Measurements from ENCODE around the gene PLEKHM2.
A peak's percentile ranks its signal among the peaks of the same experiment; 100 is the strongest.

DNA sequence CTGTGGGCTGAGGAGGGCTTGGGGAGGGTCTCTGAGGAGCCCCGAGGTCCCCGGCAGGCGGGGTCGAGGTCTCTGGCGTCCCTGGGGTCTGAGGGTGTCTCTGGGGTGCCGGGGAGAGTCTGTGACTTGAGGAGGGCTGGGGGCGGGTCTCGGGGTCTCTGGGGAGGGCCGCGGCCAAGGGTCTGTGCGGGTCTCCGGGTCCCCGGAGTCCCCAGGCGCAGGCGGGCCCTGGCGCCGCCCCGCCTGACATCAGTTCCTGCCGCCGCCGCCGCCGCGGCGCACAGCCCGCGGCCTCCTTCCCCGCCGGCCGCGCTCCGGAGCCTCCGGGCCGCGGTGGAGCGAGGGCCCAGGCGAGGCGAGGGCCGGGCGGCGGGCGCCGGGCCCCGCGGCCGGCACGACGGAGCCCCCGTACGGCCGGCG lies at the start of gene PLEKHM2:
- TF ChIP-seq EGR1 (IDR thresholded peaks at IDR 0.05; ENCODE audit: low read depth) (no peak), POLR2A (IDR thresholded peaks at IDR 0.05; ENCODE audit: borderline replicate concordance, extremely low read depth, insufficient read depth, insufficient read length) (peak; percentile 61), FOSL1 (IDR thresholded peaks at IDR 0.05; ENCODE audit: low read depth) (no peak), ELF1 (IDR thresholded peaks at IDR 0.05; ENCODE audit: borderline replicate concordance, low read depth) (no peak), EZH2 (IDR thresholded peaks at IDR 0.05) (no peak), JUND (IDR thresholded peaks at IDR 0.05) (no peak), POLR2AphosphoS5 (IDR thresholded peaks at IDR 0.05; ENCODE audit: low read depth, low read length) (peak; percentile 80)
- TF ChIP-seq, protein P1, sequence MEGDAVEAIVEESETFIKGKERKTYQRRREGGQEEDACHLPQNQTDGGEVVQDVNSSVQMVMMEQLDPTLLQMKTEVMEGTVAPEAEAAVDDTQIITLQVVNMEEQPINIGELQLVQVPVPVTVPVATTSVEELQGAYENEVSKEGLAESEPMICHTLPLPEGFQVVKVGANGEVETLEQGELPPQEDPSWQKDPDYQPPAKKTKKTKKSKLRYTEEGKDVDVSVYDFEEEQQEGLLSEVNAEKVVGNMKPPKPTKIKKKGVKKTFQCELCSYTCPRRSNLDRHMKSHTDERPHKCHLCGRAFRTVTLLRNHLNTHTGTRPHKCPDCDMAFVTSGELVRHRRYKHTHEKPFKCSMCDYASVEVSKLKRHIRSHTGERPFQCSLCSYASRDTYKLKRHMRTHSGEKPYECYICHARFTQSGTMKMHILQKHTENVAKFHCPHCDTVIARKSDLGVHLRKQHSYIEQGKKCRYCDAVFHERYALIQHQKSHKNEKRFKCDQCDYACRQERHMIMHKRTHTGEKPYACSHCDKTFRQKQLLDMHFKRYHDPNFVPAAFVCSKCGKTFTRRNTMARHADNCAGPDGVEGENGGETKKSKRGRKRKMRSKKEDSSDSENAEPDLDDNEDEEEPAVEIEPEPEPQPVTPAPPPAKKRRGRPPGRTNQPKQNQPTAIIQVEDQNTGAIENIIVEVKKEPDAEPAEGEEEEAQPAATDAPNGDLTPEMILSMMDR (IDR thresholded peaks at IDR 0.05 in 2 of 3, conservative IDR thresholded peaks at IDR 0.05 in 1 of 3; ENCODE audit: borderline replicate concordance in 1 of 3, insufficient read depth in 1 of 3, low read depth in 2 of 3, low read length in 2 of 3), result no peak
- TF ChIP-seq, protein P2, sequence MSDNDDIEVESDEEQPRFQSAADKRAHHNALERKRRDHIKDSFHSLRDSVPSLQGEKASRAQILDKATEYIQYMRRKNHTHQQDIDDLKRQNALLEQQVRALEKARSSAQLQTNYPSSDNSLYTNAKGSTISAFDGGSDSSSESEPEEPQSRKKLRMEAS (IDR thresholded peaks at IDR 0.05), result no peak
- TF ChIP-seq, protein P3, sequence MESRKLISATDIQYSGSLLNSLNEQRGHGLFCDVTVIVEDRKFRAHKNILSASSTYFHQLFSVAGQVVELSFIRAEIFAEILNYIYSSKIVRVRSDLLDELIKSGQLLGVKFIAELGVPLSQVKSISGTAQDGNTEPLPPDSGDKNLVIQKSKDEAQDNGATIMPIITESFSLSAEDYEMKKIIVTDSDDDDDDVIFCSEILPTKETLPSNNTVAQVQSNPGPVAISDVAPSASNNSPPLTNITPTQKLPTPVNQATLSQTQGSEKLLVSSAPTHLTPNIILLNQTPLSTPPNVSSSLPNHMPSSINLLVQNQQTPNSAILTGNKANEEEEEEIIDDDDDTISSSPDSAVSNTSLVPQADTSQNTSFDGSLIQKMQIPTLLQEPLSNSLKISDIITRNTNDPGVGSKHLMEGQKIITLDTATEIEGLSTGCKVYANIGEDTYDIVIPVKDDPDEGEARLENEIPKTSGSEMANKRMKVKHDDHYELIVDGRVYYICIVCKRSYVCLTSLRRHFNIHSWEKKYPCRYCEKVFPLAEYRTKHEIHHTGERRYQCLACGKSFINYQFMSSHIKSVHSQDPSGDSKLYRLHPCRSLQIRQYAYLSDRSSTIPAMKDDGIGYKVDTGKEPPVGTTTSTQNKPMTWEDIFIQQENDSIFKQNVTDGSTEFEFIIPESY (IDR thresholded peaks at IDR 0.05; ENCODE audit: extremely low read depth, insufficient replicate concordance, low read length), result no peak

All from HCT116 (cell line).